Measurements from ENCODE around the gene FBXO31.

- TF ChIP-seq CTCF (IDR thresholded peaks at IDR 0.05; ENCODE audit: low read depth, low read length) = no peak
- TF ChIP-seq EZH2phosphoT487 (IDR thresholded peaks at IDR 0.05; ENCODE audit: low read depth) = no peak
Measured at GRCh38 chr16:87350681-87351319, 32.8 kb downstream of the FBXO31 start.
